ENCODE results near the gene IL6R.

IL6R gene

DNA sequence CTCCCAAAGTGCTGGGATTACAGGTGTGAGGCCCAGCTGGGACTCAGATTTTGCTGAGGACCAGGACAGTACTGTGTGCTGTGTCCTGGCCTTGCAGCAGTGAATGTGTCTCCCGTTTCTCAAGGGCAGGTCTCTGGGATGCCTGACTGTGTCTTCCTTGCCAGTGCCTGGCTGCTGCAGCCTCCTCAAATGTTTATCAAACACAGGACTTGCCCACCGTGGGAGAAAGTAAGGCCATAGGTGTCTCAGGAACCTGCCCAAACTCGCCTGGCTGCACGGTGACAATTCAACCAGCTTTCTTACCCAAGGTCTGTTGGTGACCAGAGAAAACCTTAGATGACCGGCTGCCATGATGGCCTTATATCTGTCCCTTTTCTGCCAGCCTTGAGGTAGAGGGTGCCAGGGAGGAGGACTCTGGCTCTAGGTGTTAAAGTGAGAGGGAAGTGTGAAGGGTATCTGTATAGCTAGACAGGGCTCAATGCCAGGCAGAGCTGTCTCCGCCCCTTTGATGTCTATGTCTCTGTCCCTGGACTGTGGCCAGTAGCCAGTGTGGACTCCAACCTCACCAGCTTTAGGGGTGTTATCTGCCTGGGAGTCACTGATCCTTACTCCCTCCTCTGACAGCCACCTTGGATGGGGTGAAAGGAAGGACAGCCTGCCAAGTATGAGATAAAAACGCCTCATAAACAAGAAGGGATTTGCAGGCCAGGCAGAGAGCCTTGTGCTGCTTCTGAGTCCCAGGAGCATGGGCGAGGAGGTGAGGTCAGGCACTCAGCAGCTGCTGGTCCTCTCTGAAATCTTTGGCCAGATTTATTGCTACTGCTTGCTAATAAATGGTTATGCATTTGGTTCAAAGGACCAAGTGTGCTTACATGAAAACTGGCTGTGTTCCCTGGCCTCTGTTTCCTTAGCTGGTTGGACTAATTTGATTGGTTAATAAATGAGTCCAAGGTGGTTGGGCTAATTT is 22.3 kb downstream of the IL6R start:
- peak; percentile 82 for DNase-seq

DNA sequence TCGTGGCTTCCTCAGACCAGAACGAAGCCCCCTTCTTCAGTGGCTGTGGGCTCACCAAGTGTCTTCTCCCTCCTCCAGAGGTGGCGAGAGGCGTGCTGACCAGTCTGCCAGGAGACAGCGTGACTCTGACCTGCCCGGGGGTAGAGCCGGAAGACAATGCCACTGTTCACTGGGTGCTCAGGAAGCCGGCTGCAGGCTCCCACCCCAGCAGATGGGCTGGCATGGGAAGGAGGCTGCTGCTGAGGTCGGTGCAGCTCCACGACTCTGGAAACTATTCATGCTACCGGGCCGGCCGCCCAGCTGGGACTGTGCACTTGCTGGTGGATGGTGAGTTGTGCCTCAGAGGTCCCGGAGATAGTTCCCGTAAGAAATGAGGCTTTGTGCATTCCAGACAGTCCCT is 24.0 kb downstream of the IL6R start:
- DNase-seq = no peak

DNA sequence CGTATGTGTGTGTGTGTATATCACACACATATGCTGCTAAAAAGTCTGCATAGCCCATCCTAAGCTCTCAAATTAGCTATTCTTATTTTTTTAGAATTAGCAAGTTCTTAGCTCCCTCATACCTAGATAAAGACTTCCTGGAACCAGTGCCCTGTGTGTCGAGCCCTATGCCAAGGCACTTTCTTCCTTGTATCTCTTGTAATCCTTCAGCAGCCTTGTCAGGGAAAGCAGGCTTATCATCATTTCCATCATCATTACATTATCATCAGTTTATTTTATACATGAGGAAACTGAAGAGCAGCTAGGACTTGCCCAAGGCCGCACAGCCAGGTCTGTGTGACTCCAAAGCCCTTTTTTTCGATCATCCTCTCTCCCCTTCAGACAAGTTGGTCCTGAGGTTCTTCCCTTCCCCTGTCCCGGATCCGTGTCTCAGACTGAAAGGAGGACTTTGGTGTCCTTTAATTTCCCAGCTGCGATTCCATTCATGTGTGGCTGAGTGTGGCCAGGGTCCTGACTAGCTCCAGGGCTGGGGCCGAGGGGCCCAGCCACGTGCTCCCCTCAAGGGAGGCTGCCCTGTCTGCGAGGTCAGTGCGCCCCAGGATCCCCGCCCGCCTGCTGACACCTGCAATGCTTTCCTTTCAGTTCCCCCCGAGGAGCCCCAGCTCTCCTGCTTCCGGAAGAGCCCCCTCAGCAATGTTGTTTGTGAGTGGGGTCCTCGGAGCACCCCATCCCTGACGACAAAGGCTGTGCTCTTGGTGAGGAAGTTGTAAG is 24.9 kb downstream of the IL6R start:
- DNase-seq = no peak

DNA sequence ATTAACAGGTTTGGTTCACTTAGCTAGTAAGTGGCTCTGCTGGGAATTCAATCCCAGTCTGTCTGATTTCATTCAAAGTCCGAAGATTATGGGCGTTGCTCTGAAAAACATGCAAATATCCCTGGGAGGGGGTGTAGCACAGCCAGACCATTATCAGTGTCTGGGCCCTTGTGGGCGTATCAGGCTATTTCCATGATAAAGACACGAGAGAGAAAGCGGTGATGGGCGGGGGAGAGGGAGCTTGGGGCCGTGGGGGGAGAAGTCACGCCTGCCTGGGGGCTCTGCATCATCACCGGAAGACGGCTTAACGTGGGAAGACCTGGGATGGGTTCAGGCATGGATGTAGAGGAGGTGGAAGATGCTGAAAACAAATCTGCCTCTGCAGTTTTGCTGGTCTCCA is 25.8 kb downstream of the IL6R start:
- peak; percentile 90 for DNase-seq

DNA sequence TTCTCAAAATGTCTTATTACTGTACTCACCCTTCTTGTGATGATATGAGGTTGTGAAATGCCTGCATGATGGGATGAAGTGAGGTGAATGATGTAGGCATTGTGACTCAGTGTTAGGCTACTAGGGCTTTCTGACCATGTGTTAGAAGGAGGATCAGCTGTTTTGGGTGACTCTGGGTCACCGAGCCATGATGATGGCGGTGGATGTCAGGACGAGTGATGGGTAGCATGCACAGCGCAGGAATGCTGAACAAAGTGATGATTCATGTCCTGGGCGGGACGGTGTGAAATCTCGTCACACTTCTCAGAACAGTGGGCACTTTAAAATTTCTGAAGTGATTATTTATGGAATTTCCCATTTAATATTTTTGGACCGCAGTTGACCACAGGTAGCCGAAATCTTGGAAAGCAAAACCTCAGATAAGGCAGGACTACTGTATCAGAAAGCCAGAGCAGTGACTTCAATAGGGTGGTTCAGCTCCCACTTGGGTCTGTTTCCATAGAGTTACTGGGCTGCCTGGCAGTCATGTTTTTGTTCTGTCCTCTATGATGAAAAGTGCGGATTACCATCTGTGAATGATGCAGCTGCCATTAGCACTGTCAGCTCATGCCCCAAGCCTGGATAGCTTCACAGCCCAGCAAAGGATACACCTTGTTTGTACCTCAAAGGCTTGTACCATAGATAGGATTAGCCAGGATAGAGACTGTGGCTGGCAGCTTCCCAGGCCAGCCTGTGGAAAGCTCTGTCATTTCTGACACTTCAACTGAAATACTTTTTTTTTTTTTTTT is 26.6 kb downstream of the IL6R start:
- peak; percentile 98 for DNase-seq

DNA sequence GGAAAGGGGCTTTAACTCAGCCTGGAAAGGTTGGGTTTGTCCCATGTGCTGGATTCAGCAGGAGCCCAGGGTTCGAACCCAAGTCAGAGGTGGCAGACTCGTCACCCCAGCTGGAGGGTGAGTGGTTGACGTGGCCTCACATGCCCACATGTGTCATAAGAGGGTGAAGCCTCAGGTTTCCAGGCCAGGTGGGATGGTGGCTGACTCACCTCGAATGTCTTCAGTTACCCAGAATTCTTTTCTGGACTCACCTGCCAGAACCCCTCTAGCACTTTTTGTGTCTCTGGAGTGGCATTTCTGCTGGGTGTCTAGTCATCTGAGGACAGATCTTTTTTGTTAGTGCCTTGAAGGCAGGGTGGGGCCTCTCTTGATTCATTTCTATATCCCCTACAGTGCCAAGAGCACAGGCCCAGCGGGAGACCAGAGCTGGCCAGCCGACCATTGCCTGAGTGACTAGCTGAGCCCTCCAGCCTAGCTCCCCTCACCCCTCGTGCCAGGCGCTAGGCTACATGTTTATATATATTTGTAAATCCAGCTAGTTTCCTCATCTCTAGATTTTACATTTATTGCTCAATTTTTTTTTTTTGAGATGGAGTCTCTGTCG is 28.1 kb downstream of the IL6R start:
- no peak for DNase-seq

DNA sequence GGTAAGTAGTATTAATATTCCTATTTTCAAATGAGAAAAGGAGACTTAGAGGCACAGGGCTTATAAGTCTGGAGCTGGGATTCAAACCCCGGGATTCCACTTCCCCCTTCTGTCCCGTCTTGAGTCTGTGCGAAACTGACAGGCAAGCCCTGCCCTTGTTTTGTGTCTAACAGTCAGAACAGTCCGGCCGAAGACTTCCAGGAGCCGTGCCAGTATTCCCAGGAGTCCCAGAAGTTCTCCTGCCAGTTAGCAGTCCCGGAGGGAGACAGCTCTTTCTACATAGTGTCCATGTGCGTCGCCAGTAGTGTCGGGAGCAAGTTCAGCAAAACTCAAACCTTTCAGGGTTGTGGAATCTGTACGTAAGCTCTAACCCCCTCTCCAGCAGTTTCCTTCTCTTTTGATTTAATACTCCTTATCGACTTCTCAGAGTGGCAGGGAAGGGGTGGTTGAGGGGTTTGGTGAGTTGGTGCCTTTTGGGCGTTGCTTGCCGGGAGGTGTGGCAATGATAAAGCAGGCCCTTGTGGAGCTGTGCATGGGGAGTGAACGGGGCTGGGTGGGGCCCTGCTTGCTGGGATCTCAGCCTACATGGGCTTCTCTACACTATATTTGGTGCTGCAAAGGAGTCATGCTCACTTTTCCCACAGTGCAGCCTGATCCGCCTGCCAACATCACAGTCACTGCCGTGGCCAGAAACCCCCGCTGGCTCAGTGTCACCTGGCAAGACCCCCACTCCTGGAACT is 29.4 kb downstream of the IL6R start:
- DNase-seq = no peak

DNA sequence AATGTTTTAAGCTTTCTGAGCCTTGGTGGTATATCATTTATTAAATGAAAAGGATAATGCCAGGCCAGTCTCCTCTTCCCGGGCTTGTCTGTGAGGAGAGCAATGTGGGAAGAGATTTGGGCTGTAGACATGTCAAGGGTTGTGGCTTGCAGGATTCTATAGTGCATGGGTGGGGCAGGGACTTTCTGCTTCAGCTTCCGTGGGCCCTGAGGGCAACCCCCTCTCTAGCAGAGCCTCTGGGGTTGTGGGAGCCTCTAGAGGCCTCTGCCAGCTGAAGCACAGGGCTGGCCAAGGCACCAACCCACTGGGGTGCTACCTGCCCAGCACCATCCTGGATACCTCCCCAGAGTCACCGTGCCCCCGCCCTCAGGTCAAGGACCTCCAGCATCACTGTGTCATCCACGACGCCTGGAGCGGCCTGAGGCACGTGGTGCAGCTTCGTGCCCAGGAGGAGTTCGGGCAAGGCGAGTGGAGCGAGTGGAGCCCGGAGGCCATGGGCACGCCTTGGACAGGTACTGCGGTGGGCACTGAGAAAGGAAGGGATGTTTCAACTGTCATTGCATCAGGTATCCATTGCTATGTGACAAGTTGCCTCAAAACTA is 30.6 kb downstream of the IL6R start:
- DNase-seq = no peak

DNA sequence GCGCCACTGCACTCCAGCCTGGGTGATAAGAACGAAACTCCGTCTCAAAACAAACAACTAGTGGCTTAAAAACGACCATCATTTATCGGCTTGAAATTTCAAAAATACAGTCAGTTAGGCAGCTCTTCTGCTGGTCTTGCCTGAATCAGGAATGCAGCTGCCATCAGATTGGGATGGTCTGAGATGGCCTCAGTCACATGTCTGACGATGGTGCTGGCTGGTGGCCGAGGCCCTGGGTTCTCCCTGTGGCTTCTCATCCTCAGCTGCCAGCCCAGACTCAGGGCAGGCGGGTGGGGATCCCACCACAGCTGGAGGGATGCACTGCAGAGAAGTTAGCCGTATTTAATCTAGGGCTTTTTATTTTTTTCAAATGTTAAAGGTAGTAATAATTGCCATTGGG is 31.3 kb downstream of the IL6R start:
- DNase-seq = no peak

DNA sequence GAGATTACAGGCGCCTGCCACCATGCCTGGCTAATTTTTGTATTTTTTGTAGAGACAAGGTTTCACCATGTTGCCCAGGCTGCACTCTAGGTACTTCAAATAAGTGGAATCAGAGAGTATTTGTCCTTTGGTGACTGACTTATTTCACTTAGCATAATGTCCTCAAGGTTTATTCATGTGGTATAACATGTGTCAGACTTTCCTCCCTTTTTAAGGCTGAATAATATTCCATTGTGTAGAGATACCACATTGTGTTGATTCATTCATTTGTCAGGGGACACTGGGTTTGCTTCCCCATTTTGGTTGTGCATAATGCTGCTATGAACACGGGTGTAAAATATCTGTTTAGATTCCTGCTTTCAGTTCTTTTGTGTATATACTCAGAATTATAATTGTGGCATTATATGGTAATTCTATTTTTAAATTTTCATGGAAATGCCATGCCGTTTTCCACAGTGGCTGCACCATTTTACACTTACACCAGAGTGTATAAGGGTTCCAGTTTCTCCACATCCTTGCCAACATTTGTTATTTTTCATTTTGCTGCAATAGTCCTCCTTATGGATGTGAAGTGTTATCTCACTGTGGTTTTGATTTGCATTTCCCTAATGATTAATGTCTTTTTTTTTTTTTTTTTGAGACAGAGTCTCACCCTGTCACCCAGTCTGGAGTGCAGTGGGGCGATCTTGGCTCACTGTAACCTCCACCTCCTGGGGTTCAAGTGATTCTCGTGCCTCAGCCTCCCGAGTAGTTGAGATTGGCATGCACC is 35.1 kb downstream of the IL6R start:
- DNase-seq = no peak

DNA sequence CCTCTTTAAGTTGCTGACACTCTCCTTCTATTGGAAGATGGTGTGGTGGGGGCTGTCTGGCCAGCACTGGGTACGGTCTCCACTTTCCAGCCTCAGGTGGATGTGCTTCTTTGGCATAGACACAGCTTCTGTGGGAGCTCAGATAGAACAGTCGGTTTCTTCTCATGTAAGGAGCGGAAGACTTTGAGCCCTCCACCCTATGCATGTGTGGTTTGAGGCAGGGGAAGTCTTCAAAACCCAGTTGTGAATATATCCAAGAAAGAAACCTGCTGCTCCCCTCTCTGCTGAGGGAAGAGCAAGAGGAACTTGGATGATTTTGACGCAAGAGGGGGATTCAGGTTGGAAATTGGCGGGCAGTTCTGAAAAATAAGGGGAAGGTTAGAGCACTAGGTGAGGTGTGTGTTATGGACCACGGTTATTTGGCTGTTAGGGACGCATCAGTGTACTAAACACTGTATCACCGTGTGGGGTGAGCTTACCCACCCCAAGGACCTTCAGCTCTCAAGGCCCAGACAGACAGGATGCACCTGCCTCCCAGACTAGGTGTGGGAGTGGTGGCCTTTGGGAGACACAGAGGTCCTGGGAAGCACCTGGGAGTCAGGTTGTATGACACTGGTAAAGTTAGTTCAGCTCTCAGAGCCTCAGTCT is 36.2 kb downstream of the IL6R start:
- DNase-seq = no peak

DNA sequence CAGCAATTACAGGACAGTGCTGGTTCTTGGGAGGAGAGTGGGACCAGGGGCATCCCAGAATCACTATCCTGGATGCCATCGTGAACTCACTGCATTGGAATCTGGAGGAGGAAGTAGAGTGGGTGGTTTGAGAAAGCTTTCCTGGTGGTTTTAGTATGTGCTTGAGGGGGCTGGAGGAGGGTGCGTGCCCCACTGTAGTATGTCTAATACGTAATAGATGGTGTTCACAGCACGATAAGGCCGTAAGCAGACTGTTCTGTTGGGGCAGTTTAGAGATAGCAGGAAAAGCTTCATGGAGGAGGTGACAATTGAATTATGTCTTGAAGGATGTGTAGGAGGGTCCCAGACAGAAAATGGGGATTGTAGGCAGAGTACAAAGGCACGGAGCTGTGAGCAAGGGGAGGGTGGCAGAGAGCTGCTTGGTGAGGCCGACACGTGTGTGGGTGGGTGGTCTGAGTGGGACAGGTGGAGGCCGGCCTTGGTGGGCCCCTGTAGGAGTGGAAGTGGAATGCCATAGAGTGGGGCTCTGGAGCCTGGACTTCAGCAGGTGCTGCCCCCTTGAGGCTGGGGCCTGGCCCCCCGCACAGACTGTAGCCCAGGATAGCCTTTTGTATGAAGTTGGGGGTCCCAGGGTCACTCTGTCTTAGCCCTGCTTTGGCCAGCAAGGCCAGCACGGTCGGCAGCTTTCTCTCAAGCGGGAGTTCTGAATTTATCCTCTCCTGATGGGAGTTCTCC is 37.0 kb downstream of the IL6R start:
- DNase-seq = peak; percentile 91

DNA sequence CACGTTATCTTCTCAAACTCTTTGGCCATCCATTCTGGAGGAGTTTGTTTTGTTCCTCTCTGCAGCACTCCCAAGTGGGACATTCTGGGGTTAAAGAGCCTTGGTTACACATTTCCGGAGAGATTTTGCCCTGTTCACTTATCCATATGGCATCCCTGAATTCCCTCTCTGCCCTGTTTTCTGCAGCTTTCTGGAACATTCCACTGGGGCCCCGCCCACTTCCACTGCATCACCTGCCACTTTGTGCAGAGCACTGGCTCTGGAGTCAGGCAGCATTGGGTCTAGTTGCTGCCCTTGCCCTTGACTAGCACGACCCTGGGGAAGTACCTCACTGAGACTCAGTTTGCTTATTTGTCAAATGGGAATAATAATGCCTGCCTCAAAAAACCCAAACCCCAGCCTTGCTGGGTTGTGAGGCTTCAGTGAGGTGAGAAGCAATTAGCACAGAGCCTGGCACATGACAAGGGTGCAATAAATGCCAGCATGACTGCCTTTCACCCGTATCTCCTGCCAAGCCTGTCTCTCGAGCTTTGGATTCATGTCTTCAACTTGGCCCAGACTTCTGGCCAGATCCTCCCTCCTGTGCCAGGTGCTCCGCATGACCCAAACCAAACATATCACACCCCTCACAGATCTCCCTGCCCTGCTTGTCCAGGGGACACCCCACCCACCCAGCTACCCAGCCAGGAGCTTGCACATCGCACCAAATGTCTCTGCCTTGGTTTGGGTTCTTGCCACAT is 38.3 kb downstream of the IL6R start:
- DNase-seq = no peak

DNA sequence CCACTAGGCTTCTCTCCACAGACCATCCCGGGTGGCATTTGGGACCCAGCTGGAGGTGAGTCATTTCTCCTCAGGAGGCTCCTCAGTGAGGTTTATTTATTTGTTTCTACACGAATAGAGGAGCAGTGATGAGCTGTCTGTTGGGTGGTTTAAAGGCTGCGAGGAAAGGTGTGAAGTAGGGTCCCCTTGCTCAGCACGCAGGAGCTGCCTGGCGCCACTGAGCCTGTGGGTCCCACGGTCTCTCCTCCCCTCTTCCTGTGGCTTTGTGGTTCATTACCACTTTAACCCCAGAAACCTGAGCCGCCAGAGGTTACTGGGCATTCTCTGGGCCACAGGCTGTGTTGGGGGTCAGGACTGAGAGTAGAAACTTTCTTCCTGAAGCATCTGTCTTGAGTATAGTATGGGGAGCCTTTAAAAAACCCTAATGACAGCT is 39.9 kb downstream of the IL6R start:
- DNase-seq = peak; percentile 57

DNA sequence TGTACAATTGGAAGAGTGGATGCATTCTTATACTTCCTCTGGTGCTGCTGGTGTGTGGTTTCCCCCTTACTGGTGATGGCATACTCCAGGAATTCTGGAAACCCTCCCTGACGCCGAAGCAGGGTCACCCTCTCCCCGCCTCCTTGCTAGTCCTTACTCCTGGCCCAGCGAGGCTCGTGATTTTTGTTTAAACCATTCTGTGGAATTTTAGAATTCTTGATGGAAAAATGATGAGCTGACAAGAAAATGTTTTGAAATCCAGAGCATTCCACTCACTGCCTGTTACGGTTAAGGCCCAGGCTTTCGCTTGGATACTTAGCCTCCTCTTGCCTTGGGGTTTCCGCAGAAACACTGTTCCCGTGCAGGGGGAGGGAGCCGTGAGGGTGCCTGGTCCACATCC is 41.1 kb downstream of the IL6R start:
- DNase-seq = peak; percentile 91

DNA sequence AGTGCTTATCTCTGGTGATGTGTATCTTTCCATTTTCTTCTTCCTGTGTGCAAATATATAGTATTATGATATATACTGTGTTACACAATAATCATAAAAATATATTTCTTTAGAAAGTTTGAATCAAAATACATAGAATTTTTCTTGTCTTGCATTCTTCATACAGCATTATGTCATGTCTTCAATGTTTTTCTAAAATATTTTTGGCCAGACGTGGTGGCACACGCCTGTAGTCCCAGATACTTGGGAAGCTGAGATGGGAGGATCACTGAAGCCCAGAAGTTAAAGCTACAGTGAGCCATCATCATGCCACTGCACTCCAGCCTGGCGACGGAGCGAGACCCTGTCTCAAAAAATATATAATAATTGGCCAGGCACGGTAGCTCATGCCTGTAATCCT is 41.6 kb downstream of the IL6R start:
- DNase-seq = no peak

DNA sequence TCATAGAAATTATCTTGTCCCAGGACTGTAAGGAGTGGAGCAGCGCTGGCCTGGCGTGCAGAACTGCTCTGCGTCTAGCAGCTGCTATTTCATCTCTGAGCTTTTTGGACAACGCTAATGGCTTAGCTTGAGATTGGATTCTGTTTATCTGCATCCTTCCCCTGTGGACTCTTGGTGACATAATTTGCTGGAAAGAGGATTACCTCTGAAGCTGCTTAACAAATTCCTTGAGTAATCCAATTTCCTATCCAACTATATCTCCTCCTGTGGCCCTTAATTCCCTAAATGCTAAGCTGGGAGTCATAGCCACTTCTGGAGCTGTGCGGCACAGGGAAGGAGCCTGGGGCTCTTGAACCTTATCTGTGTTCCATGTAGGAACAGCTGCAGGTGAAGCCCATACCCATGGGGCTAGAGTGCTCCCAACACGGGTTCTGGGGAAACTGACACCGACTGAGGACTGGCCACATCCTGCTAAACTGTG is 43.2 kb downstream of the IL6R start:
- DNase-seq = no peak

DNA sequence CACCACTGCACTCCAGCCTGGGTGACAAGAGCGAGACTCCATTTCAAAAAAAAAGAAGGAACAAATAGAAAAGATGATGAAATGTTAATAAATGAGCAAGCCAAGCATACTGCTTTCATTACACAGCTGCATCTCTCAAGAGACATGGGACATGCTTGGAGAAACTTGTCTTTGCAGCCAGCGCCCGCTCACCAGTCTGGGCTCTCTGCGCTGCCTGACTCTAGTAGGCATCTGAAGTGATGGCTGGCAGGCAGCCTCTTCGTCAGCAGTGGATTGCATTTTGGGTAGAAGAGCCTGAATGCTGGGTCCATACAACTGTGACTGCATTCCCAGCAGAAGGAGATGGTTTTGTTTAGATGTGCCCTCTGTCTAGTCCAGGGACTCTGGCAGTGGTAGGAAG is 48.0 kb downstream of the IL6R start:
- DNase-seq = no peak

Data from NCI-H226 (cell line).